HEK293 (cell line): ENCODE results near the gene OR2H1.

Experiments used
- CTCF ChIA-PET: fragments of 350-600 bp; formaldehyde crosslinking; extraction: SDS; loops from one replicate; lab custom pipeline; 2021; ENCODE audit warnings: antibody characterized with exemption; lab: Yijun Ruan, JAX
- POLR2A ChIA-PET: fragments of 300-600 bp; formaldehyde crosslinking; extraction: SDS; loops from one replicate; lab custom pipeline; 2020; ENCODE audit warnings: antibody characterized with exemption, inconsistent platforms; lab: Yijun Ruan, JAX
- H3K27ac ChIP-seq: fragments of 200-500 bp; sonication (Bioruptor generic); 2 replicates; pipeline ENCODE4 v1.5.1; 2014; ENCODE audit warnings: low read depth, low read length, control low read depth, inconsistent platforms; ENCODE audit errors: extremely low read depth
- H3K36me3 ChIP-seq, 2 experiments: fragments of 200-500 bp in 1 of 2; sonication (Bioruptor generic) in 1 of 2; 1 replicate in 1 of 2; 2 replicates in 1 of 2; pipeline ENCODE4 v1.5.1; 2014 to 2017; ENCODE audit warnings: inconsistent platforms in 2 of 2, low read length in 2 of 2; ENCODE audit not compliant: control insufficient read depth in 2 of 2, insufficient read depth in 1 of 2
- H3K4me1 ChIP-seq: fragments of 200-500 bp; sonication (Bioruptor generic); 2 replicates; pipeline ENCODE4 v1.5.1; 2014; ENCODE audit warnings: mild to moderate bottlenecking, low read length, inconsistent platforms; ENCODE audit not compliant: control insufficient read depth, insufficient read depth
- H3K4me3 ChIP-seq: 2 replicates; pipeline ENCODE4 v1.5.1; 2011; ENCODE audit warnings: low read depth, mild to moderate bottlenecking, control low read depth, low read length, moderate library complexity
- H3K9me3 ChIP-seq: fragments of 200-500 bp; sonication (Bioruptor generic); 2 replicates; pipeline ENCODE4 v1.5.1; 2014; ENCODE audit warnings: low read depth, low read length, inconsistent platforms; ENCODE audit not compliant: control insufficient read depth, insufficient read depth
- BCL11B ChIP-seq: fragments of 450-650 bp; formaldehyde crosslinking; IDR thresholded peaks from 2 replicates; pipeline ENCODE4 v1.5.1; 2016; ENCODE audit warnings: low read depth, missing biosample characterization, missing genetic modification characterization
- KLF10 ChIP-seq: fragments of 450-650 bp; IDR thresholded peaks from 2 replicates; pipeline ENCODE4 v1.5.1; 2018; ENCODE audit warnings: missing biosample characterization, mild to moderate bottlenecking, missing genetic modification characterization
- MYNN ChIP-seq: fragments of 450-650 bp; formaldehyde crosslinking; IDR thresholded peaks from 2 replicates; pipeline ENCODE4 v1.5.1; 2016; ENCODE audit warnings: missing biosample characterization, missing genetic modification characterization, borderline replicate concordance
- PRDM10 ChIP-seq: fragments of 450-650 bp; formaldehyde crosslinking; IDR thresholded peaks from 2 replicates; pipeline ENCODE4 v1.5.1; 2016; ENCODE audit warnings: missing biosample characterization, missing genetic modification characterization
- PRDM4 ChIP-seq: fragments of 450-650 bp; formaldehyde crosslinking; IDR thresholded peaks from 2 replicates; pipeline ENCODE4 v1.5.1; 2017; ENCODE audit warnings: missing biosample characterization, missing genetic modification characterization
- SCRT2 ChIP-seq: fragments of 450-650 bp; formaldehyde crosslinking; IDR thresholded peaks from 2 replicates; pipeline ENCODE4 v1.5.1; 2016; ENCODE audit warnings: missing biosample characterization, missing genetic modification characterization
- SP2 ChIP-seq: fragments of 450-650 bp; formaldehyde crosslinking; IDR thresholded peaks from 2 replicates; pipeline ENCODE4 v1.5.1; 2016; ENCODE audit warnings: missing biosample characterization, missing genetic modification characterization
- TRIM28 ChIP-seq: IDR thresholded peaks from 2 replicates; pipeline ENCODE4 v1.6.1; 2011; ENCODE audit warnings: low read length, control low read depth, borderline replicate concordance
- ZBTB17 ChIP-seq: fragments of 450-650 bp; formaldehyde crosslinking; IDR thresholded peaks from 2 replicates; pipeline ENCODE4 v1.5.1; 2016; ENCODE audit warnings: missing biosample characterization, missing genetic modification characterization
- ZBTB20 ChIP-seq: fragments of 450-650 bp; formaldehyde crosslinking; IDR thresholded peaks from 2 replicates; pipeline ENCODE4 v1.5.1; 2016; ENCODE audit warnings: missing biosample characterization, missing genetic modification characterization
- ZNF112 ChIP-seq: fragments of 450-650 bp; formaldehyde crosslinking; IDR thresholded peaks from 2 replicates; pipeline ENCODE4 v1.5.0; 2017; ENCODE audit warnings: missing biosample characterization, missing genetic modification characterization
- ZNF157 ChIP-seq: fragments of 450-650 bp; formaldehyde crosslinking; IDR thresholded peaks from 2 replicates; pipeline ENCODE4 v1.5.1; 2016; ENCODE audit warnings: missing biosample characterization, missing genetic modification characterization
- ZNF175 ChIP-seq: fragments of 450-650 bp; formaldehyde crosslinking; IDR thresholded peaks from 2 replicates; pipeline ENCODE4 v1.5.1; 2016; ENCODE audit warnings: missing biosample characterization, missing genetic modification characterization
- ZNF274 ChIP-seq, 2 experiments: fragments of 200-500 bp in 1 of 2; fragments of 450-650 bp in 1 of 2; sonication (Bioruptor generic) in 1 of 2; formaldehyde crosslinking in 1 of 2; IDR thresholded peaks; 2 replicates each; pipeline versions ENCODE4 v1.5.1 to v1.6.1; 2014 to 2016; ENCODE audit warnings: borderline replicate concordance in 1 of 2, inconsistent platforms in 1 of 2, low read length in 1 of 2, missing biosample characterization in 1 of 2, missing genetic modification characterization in 1 of 2
- ZNF302 ChIP-seq: fragments of 450-650 bp; formaldehyde crosslinking; IDR thresholded peaks from 2 replicates; pipeline ENCODE4 v1.5.1; 2016; ENCODE audit warnings: missing biosample characterization, missing genetic modification characterization, low read depth
- ZNF341 ChIP-seq: fragments of 450-650 bp; formaldehyde crosslinking; IDR thresholded peaks from 2 replicates; pipeline ENCODE4; 2016; ENCODE audit warnings: low read depth, missing biosample characterization, missing genetic modification characterization
- ZNF433 ChIP-seq: fragments of 450-650 bp; formaldehyde crosslinking; IDR thresholded peaks from 2 replicates; pipeline ENCODE4 v1.5.1; 2016; ENCODE audit warnings: missing biosample characterization, missing genetic modification characterization, low read depth
- ZNF48 ChIP-seq: fragments of 450-650 bp; formaldehyde crosslinking; IDR thresholded peaks from 2 replicates; pipeline ENCODE4 v1.5.1; 2016; ENCODE audit warnings: missing biosample characterization, missing genetic modification characterization
- ZNF654 ChIP-seq: fragments of 450-650 bp; formaldehyde crosslinking; IDR thresholded peaks from 2 replicates; pipeline ENCODE4 v1.5.1; 2016; ENCODE audit warnings: low read depth, missing biosample characterization, missing genetic modification characterization
- ZNF776 ChIP-seq: fragments of 450-650 bp; formaldehyde crosslinking; IDR thresholded peaks from 2 replicates; pipeline ENCODE4 v1.5.0; 2017; ENCODE audit warnings: missing biosample characterization, missing genetic modification characterization, borderline replicate concordance
- ZNF777 ChIP-seq: fragments of 450-650 bp; formaldehyde crosslinking; IDR thresholded peaks from 2 replicates; pipeline ENCODE4 v1.5.1; 2017; ENCODE audit warnings: missing biosample characterization, missing genetic modification characterization, borderline replicate concordance
- ZNF785 ChIP-seq: fragments of 450-650 bp; formaldehyde crosslinking; IDR thresholded peaks from 2 replicates; pipeline ENCODE4 v1.5.1; 2016; ENCODE audit warnings: missing biosample characterization, missing genetic modification characterization
- ZNF837 ChIP-seq: fragments of 450-650 bp; formaldehyde crosslinking; IDR thresholded peaks from 2 replicates; pipeline ENCODE4 v1.5.1; 2016; ENCODE audit warnings: missing biosample characterization, missing genetic modification characterization
- TF ChIP-seq, protein P1 (sequence below): fragments of 450-650 bp; formaldehyde crosslinking; IDR thresholded peaks from 2 replicates; pipeline ENCODE4 v1.5.1; 2016; ENCODE audit warnings: missing biosample characterization, missing genetic modification characterization, low read depth

OR2H1 gene

DNA sequence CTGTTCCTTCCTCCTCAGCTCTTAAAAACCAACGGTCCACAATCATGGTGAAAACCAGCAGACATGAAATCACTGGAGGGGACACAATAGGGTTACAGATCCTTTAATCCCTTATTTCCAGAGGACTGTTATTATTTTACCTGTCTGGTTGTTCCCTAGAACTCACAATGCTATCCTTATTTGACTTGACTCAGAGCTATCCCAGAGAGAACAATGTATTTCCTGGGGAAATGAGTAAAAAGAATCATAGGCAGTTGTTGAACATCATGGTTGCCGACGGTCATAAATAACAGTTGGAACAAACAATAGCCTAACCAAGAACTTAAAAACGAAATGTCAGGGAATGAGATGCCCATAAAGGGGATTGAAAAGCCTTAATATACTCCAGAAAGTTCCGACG, 9.3 kb downstream of the OR2H1 start:
- CTCF ChIA-PET = interaction anchor here (1.2 to 1.5 kb wide), 3 partner anchors 13 to 124 kb away, joined by 3 to 6 read pairs (median 4); no protein-coding TSS in a partner anchor
- no peak overlapping the region for H3K4me3 ChIP-seq
- no peaks in the 10 kb centered on the region for H3K36me3 ChIP-seq
- H3K4me1 ChIP-seq = no peaks in the 10 kb centered on the region
- TF ChIP-seq BCL11B (tag by site-specific recombination) = no peak
- no peak for TF ChIP-seq ZNF341 (tag by site-specific recombination)
- TF ChIP-seq ZNF785 = no peak
- TF ChIP-seq MYNN (tag by site-specific recombination) = no peak
- TF ChIP-seq ZNF433 (tag by site-specific recombination) = no peak
- no peak for TF ChIP-seq ZNF157
- no peak for TF ChIP-seq SCRT2 (tag by site-specific recombination)
- no peak for TF ChIP-seq SP2
- no peak for TF ChIP-seq ZNF175
- no peak for TF ChIP-seq PRDM4 (tag by site-specific recombination)
- TF ChIP-seq ZNF776 (tag by site-specific recombination) = no peak
- TF ChIP-seq ZNF777 (tag by site-specific recombination) = no peak
- no peak for TF ChIP-seq ZNF112
- TF ChIP-seq ZNF654 (tag by site-specific recombination) = no peak
- TF ChIP-seq ZNF274 (IDR thresholded peaks at IDR 0.05; ENCODE audit: low read length) = no peak
- TF ChIP-seq ZNF274 (tag by site-specific recombination; IDR thresholded peaks at IDR 0.05; ENCODE audit: borderline replicate concordance) = no peak
- TF ChIP-seq ZNF48 (tag by site-specific recombination) = no peak
- TF ChIP-seq, protein P1, sequence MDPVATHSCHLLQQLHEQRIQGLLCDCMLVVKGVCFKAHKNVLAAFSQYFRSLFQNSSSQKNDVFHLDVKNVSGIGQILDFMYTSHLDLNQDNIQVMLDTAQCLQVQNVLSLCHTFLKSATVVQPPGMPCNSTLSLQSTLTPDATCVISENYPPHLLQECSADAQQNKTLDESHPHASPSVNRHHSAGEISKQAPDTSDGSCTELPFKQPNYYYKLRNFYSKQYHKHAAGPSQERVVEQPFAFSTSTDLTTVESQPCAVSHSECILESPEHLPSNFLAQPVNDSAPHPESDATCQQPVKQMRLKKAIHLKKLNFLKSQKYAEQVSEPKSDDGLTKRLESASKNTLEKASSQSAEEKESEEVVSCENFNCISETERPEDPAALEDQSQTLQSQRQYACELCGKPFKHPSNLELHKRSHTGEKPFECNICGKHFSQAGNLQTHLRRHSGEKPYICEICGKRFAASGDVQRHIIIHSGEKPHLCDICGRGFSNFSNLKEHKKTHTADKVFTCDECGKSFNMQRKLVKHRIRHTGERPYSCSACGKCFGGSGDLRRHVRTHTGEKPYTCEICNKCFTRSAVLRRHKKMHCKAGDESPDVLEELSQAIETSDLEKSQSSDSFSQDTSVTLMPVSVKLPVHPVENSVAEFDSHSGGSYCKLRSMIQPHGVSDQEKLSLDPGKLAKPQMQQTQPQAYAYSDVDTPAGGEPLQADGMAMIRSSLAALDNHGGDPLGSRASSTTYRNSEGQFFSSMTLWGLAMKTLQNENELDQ (tag by site-specific recombination) = no peak
- H3K27ac ChIP-seq = no peak overlapping the region
- POLR2A ChIA-PET = no interaction called here
- no peaks in the 10 kb centered on the region for H3K9me3 ChIP-seq

DNA sequence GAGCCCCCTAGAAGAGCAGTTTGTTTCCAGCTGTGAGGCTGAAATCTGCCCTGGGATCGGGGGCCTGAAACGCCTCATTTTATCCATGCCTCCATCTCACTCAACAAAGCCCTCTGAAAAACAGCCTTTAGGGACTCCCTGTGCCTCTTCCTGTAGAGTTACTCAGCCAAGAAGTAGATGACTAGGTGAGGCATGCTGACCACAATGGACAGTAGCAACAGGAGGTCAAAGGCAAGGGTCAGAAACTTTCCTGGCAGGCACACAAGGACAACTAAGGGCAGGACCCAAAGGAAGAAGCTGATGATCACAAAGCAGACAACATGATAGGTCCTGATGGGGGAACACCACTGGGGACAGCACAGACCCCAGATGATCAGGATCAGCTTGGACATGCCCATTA, 18.0 kb downstream of the OR2H1 start:
- Histone ChIP-seq H3K4me1 (no peaks in the 10 kb centered on the region), H3K27ac (no peak overlapping the region), H3K9me3 (no peaks in the 10 kb centered on the region), H3K36me3 (no peaks in the 10 kb centered on the region), H3K4me3 (no peak overlapping the region)
- POLR2A ChIA-PET = no interaction called here
- TF ChIP-seq ZBTB20 (tag by site-specific recombination) = no peak
- TF ChIP-seq TRIM28 = no peak
- no peak for TF ChIP-seq ZNF302
- TF ChIP-seq PRDM10 (tag by site-specific recombination) = no peak
- TF ChIP-seq KLF10 (tag by site-specific recombination) = no peak
- no peak for TF ChIP-seq ZBTB17 (tag by site-specific recombination)
- no peak for TF ChIP-seq ZNF112
- no peak for TF ChIP-seq ZNF837
- no peak for TF ChIP-seq ZNF654 (tag by site-specific recombination)
- CTCF ChIA-PET = interaction anchor here (0.6 kb wide), 1 partner anchor 19 kb away, joined by 3 read pairs; no protein-coding TSS in a partner anchor
